HepG2 (cell line): ENCODE results near the gene HLCS. TPM values are rescaled to one million over a fixed set of nuclear protein-coding genes. Genes with fewer than 3 reads are reported as not detected.

Experiments
- ATF1 ChIP-seq: IDR thresholded peaks from 2 replicates; pipeline ENCODE4 v1.6.1; 2016; ENCODE audit warnings: mild to moderate bottlenecking, control low read depth
- CEBPG ChIP-seq: IDR thresholded peaks from 2 replicates; pipeline ENCODE4 v1.6.1; 2016
- ERF ChIP-seq: IDR thresholded peaks from 2 replicates; pipeline ENCODE4 v1.6.1; 2018; ENCODE audit warnings: missing biosample characterization, missing genetic modification reagents
- GABPA ChIP-seq, 2 experiments: IDR thresholded peaks; 2 replicates each; pipeline ENCODE4 v1.6.1; 2011 to 2016; ENCODE audit warnings: low read depth in 2 of 2, low read length in 1 of 2, missing biosample characterization in 1 of 2, missing genetic modification characterization in 1 of 2
- GATA4 ChIP-seq: sonication (generic); IDR thresholded peaks from 2 replicates; pipeline ENCODE4 v1.6.1; 2016; ENCODE audit warnings: antibody characterized with exemption, low read depth, borderline replicate concordance
- HMG20A ChIP-seq: IDR thresholded peaks from 2 replicates; pipeline ENCODE4 v1.6.1; 2016; ENCODE audit warnings: borderline replicate concordance
- JUN ChIP-seq: sonication (generic); formaldehyde crosslinking; IDR thresholded peaks from 2 replicates; pipeline ENCODE4 v1.4.0; 2020; ENCODE audit warnings: mild to moderate bottlenecking, missing genetic modification reagents
- MYNN ChIP-seq: sonication (generic); formaldehyde crosslinking; IDR thresholded peaks from 2 replicates; pipeline ENCODE4 v1.4.0; 2020; ENCODE audit warnings: mild to moderate bottlenecking, low read depth, missing genetic modification reagents
- PHF21A ChIP-seq: sonication (generic); formaldehyde crosslinking; IDR thresholded peaks from 2 replicates; pipeline ENCODE4 v1.5.0; 2020; ENCODE audit warnings: mild to moderate bottlenecking, missing genetic modification reagents
- PLRG1 ChIP-seq: fragments of 450-650 bp; conservative IDR thresholded peaks from 2 replicates; pipeline ENCODE4 v1.6.1; 2016
- RXRA ChIP-seq: sonication (generic); formaldehyde crosslinking; IDR thresholded peaks from 2 replicates; pipeline ENCODE4 v1.5.1; 2020; ENCODE audit warnings: missing genetic modification reagents
- TEAD3 ChIP-seq: optimal IDR thresholded peaks from 2 replicates; pipeline ENCODE3; 2016; ENCODE audit warnings: borderline replicate concordance
- WIZ ChIP-seq: sonication (generic); formaldehyde crosslinking; IDR thresholded peaks from 2 replicates; pipeline ENCODE4 v1.5.1; 2020; ENCODE audit warnings: mild to moderate bottlenecking, missing genetic modification reagents
- XBP1 ChIP-seq: sonication (generic); formaldehyde crosslinking; IDR thresholded peaks from 2 replicates; pipeline ENCODE4 v1.5.0; 2020; ENCODE audit warnings: missing genetic modification reagents
- ZBTB38 ChIP-seq: sonication (generic); formaldehyde crosslinking; IDR thresholded peaks from 2 replicates; pipeline ENCODE4 v1.5.1; 2020; ENCODE audit warnings: mild to moderate bottlenecking, missing genetic modification reagents
- ZC3H13 ChIP-seq: sonication (generic); formaldehyde crosslinking; IDR thresholded peaks from 2 replicates; pipeline ENCODE4 v1.8.1; 2023; ENCODE audit warnings: mild to moderate bottlenecking, missing genetic modification reagents, moderate library complexity
- ZNF235 ChIP-seq: sonication (generic); formaldehyde crosslinking; IDR thresholded peaks from 2 replicates; pipeline ENCODE4 v1.8.1; 2023; ENCODE audit warnings: mild to moderate bottlenecking, missing genetic modification reagents, borderline replicate concordance
- ZNF292 ChIP-seq: sonication (generic); formaldehyde crosslinking; IDR thresholded peaks from 2 replicates; pipeline ENCODE4 v1.8.1; 2022; ENCODE audit warnings: mild to moderate bottlenecking, low read depth, missing genetic modification reagents, borderline replicate concordance
- ZNF296 ChIP-seq: sonication (generic); formaldehyde crosslinking; conservative IDR thresholded peaks from 2 replicates; pipeline ENCODE4 v1.5.0; 2020; ENCODE audit warnings: mild to moderate bottlenecking, missing genetic modification reagents
- ZNF468 ChIP-seq: sonication (generic); formaldehyde crosslinking; IDR thresholded peaks from 2 replicates; pipeline ENCODE4 v1.8.0; 2022; ENCODE audit warnings: mild to moderate bottlenecking, moderate library complexity, missing genetic modification reagents
- ZNF547 ChIP-seq: sonication (generic); formaldehyde crosslinking; IDR thresholded peaks from 2 replicates; pipeline ENCODE4 v1.5.1; 2020; ENCODE audit warnings: mild to moderate bottlenecking, missing genetic modification reagents
- polyA plus RNA-seq, 8 experiments: library from polyadenylated mRNA; depleted of rRNA in 3 of 8; stranded (reverse) in 7 of 8; unstranded in 1 of 8; fragments of >200 nt; fragmentation: Illumina TruSeq in 4 of 8; extraction: Trizol in 4 of 8; gene quantifications; 2 replicates each; pipeline versions ENCODE4 v1.2.1 to v1.2.3, GENCODE V29; 2011 to 2016; ENCODE audit warnings: low read depth in 4 of 8, missing spikeins in 1 of 8, mixed read lengths in 1 of 8; ENCODE audit not compliant: insufficient read depth in 1 of 8
- total RNA-seq, 5 experiments: library from RNA; depleted of rRNA; stranded (reverse); fragments of >200 nt; fragmentation: Illumina TruSeq; extraction: Trizol; gene quantifications; 2 replicates each; pipeline ENCODE4 v1.2.3, GENCODE V29; 2016; ENCODE audit warnings: low read depth in 1 of 5
- TF ChIP-seq, protein P1 (sequence below): fragments of 450-650 bp; IDR thresholded peaks from 2 replicates; pipeline ENCODE4 v1.6.1; 2016
- TF ChIP-seq, protein P2 (sequence below): IDR thresholded peaks from 2 replicates; pipeline ENCODE4 v1.6.1; 2016
- TF ChIP-seq, protein P3 (sequence below): IDR thresholded peaks from 2 replicates; pipeline ENCODE4 v1.6.1; 2012; ENCODE audit warnings: low read depth, low read length, improper control_type of control experiment

HLCS gene
- total and polyA plus RNA-seq, 2 of the 13 experiments (the other 11 are each of a cell fraction or from before 2014, with no cell fraction given): 7.9 to 12.3 TPM

DNA sequence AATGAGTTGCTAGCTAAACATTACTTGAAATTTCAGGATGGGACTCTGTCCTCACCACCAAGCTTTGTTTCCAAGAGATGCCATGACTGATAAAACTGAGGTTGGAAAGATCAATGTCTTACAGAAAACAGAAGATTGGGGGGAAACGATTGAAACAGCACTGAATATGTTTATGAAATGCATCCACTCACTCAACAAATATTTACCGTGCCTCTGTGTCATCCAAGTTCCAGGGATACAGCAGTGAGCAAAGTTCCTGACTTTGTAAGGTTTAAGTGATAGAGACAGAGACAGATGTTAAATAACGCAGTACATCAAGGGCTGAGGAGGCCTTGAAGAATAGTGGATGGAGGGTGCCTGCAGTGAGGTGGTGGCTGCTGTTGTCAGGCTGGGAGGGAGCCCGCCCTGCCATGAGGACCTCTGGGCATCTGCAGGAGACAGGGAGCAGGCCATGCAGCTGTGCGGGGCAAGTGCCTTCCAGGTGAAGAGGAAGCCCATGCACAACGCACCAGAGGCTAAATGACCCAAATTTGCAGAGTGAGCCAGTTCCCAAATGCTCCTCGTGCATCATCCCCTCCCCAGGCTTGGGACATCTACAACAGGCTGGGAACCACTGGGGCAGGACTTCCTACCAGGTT, 108.0 kb downstream of the HLCS start (continued):
- TF ChIP-seq GABPA (IDR thresholded peaks at IDR 0.05; ENCODE audit: low read depth, low read length): no peak
- TF ChIP-seq GABPA (CRISPR knock-in tag; IDR thresholded peaks at IDR 0.05; ENCODE audit: low read depth): peak; percentile 33; the same call in 1 of the 2 replicates
- TF ChIP-seq ZNF468 (CRISPR knock-in tag): no peak
- peak; percentile 48 for TF ChIP-seq TEAD3 (CRISPR knock-in tag)
- TF ChIP-seq ZNF547: no peak
- no peak for TF ChIP-seq ZBTB38 (CRISPR knock-in tag)
- TF ChIP-seq PHF21A (CRISPR knock-in tag): peak; percentile 53; the same call in 1 of the 2 replicates
- TF ChIP-seq ERF (CRISPR knock-in tag): peak; percentile 21; the same call in 1 of the 2 replicates
- TF ChIP-seq ATF1 (CRISPR knock-in tag): no peak
- no peak for TF ChIP-seq XBP1 (CRISPR knock-in tag)
- no peak for TF ChIP-seq ZNF235
- TF ChIP-seq ZNF296 (CRISPR knock-in tag): no peak
- 0 out of 2 replicates have a peak, but pooled peaks have one; percentile 45 for TF ChIP-seq JUN
- TF ChIP-seq WIZ (CRISPR knock-in tag): no peak
- peak; percentile 43; the same call in 1 of the 2 replicates for TF ChIP-seq RXRA (CRISPR knock-in tag)
- TF ChIP-seq GATA4: no peak
- TF ChIP-seq, protein P1, sequence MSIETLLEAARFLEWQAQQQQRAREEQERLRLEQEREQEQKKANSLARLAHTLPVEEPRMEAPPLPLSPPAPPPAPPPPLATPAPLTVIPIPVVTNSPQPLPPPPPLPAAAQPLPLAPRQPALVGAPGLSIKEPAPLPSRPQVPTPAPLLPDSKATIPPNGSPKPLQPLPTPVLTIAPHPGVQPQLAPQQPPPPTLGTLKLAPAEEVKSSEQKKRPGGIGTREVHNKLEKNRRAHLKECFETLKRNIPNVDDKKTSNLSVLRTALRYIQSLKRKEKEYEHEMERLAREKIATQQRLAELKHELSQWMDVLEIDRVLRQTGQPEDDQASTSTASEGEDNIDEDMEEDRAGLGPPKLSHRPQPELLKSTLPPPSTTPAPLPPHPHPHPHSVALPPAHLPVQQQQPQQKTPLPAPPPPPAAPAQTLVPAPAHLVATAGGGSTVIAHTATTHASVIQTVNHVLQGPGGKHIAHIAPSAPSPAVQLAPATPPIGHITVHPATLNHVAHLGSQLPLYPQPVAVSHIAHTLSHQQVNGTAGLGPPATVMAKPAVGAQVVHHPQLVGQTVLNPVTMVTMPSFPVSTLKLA: no peak
- TF ChIP-seq ZNF292: 0 out of 2 replicates have a peak, but pooled peaks have one; percentile 37
- TF ChIP-seq, protein P2, sequence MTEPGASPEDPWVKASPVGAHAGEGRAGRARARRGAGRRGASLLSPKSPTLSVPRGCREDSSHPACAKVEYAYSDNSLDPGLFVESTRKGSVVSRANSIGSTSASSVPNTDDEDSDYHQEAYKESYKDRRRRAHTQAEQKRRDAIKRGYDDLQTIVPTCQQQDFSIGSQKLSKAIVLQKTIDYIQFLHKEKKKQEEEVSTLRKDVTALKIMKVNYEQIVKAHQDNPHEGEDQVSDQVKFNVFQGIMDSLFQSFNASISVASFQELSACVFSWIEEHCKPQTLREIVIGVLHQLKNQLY (CRISPR knock-in tag): peak; percentile 66
- TF ChIP-seq MYNN (CRISPR knock-in tag): no peak
- TF ChIP-seq ZC3H13 (CRISPR knock-in tag): no peak
- no peak for TF ChIP-seq PLRG1
- TF ChIP-seq, protein P3, sequence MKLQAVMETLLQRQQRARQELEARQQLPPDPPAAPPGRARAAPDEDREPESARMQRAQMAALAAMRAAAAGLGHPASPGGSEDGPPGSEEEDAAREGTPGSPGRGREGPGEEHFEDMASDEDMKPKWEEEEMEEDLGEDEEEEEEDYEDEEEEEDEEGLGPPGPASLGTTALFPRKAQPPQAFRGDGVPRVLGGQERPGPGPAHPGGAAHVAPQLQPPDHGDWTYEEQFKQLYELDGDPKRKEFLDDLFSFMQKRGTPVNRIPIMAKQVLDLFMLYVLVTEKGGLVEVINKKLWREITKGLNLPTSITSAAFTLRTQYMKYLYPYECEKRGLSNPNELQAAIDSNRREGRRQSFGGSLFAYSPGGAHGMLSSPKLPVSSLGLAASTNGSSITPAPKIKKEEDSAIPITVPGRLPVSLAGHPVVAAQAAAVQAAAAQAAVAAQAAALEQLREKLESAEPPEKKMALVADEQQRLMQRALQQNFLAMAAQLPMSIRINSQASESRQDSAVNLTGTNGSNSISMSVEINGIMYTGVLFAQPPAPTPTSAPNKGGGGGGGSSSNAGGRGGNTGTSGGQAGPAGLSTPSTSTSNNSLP: peak; percentile 53; the same call in 1 of the 2 replicates
- TF ChIP-seq HMG20A (CRISPR knock-in tag): peak; percentile 68; the same call in 1 of the 2 replicates
- peak; percentile 56; the same call in 1 of the 2 replicates for TF ChIP-seq CEBPG (CRISPR knock-in tag)
